ENCODE measurements around the gene MBP. TPM values are rescaled to one million over a fixed set of nuclear protein-coding genes. Genes with fewer than 3 reads are reported as not detected.

MBP gene
- total RNA-seq, 2 experiments from 2014 or later, result 13.5 to 28.9 TPM

DNA sequence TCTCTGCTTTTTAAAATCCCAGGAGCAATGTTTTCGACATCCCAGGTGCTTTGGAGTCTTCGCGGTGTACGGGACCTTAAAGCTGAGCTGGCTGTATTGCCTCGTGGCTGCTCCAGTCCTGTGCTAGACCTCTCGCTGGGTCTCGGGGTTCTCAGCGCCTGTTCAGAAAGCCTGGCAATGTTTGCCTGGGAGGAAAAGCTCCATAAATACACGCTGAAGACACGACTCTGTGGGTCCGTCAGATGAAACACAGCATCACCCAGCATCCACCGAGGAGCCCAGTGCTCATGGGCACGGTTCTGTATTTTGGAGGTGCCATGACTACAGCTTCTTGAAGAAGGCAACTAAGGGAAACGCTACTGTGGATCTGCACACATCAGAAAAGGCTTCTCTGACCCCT lies 21.6 kb downstream of the MBP start:
- Histone ChIP-seq H3K4me1 (ENCODE audit: insufficient read depth, low read length, poor library complexity, severe bottlenecking) (peaks cover 34% of the 10 kb centered on the region), H4K20me1 (ENCODE audit: insufficient read depth, low read length) (no peaks in the 10 kb centered on the region), H3K4me3 (ENCODE audit: low read depth, low read length, poor library complexity, severe bottlenecking) (no peak overlapping the region), H3K9me3 (ENCODE audit: low read length) (no peaks in the 10 kb centered on the region), H3K27ac (ENCODE audit: low read depth, low read length, poor library complexity, severe bottlenecking) (no peak overlapping the region), H3K9me2 (ENCODE audit: insufficient read depth, low read length) (no peaks in the 10 kb centered on the region), H3K79me2 (ENCODE audit: insufficient read depth, low read depth, low read length) (no peaks in the 10 kb centered on the region), H3K36me3 (ENCODE audit: insufficient read depth, low read length) (peaks cover under 1% of the 10 kb centered on the region; the same call in 1 of the 2 replicates), H2AFZ (ENCODE audit: low read length) (no peak overlapping the region), H3K4me2 (ENCODE audit: low read length) (no peak overlapping the region)
- TF ChIP-seq CTCF (conservative IDR thresholded peaks at IDR 0.05; ENCODE audit: low read length) (no peak), EZH2phosphoT487 (IDR thresholded peaks at IDR 0.05; ENCODE audit: borderline replicate concordance, low read depth, low read length) (no peak)
- ChIA-PET POLR2A (interaction anchor here (0.6 kb wide), 1 partner anchor 63 kb away, joined by 3 read pairs; no protein-coding TSS in a partner anchor), CTCF (ENCODE audit: unreplicated experiment) (no interaction called here)
- no TSS peak for BruUV-seq (replicated peaks)
- no peak for DNase-seq (ENCODE audit: low spot score)
- intact Hi-C loops (cut with micrococcal nuclease; ENCODE audit: unreplicated experiment), result no loop called here

GRCh38 chr18:77110400-77110799 lies 22.2 kb downstream of the MBP start:
- no peak overlapping the region for H2AFZ ChIP-seq (ENCODE audit: low read length)
- intact Hi-C loops (cut with micrococcal nuclease; ENCODE audit: unreplicated experiment), result no loop called here
- no peaks in the 10 kb centered on the region for H3K9me2 ChIP-seq (ENCODE audit: insufficient read depth, low read length)
- BruUV-seq (replicated peaks), result no TSS peak
- H3K27ac ChIP-seq (ENCODE audit: low read depth, low read length, poor library complexity, severe bottlenecking), result no peak overlapping the region
- no peaks in the 10 kb centered on the region for H3K79me2 ChIP-seq (ENCODE audit: insufficient read depth, low read depth, low read length)
- POLR2A ChIA-PET, result interaction anchor here (0.6 kb wide), 1 partner anchor 64 kb away, joined by 3 read pairs; no protein-coding TSS in a partner anchor
- CTCF ChIA-PET (ENCODE audit: unreplicated experiment), result no interaction called here
- no peak for TF ChIP-seq CTCF (conservative IDR thresholded peaks at IDR 0.05; ENCODE audit: low read length)
- no peak for TF ChIP-seq EZH2phosphoT487 (IDR thresholded peaks at IDR 0.05; ENCODE audit: borderline replicate concordance, low read depth, low read length)
- no peak overlapping the region for H3K4me2 ChIP-seq (ENCODE audit: low read length)
- no peaks in the 10 kb centered on the region for H4K20me1 ChIP-seq (ENCODE audit: insufficient read depth, low read length)
- H3K9me3 ChIP-seq (ENCODE audit: low read length), result no peaks in the 10 kb centered on the region
- H3K4me1 ChIP-seq (ENCODE audit: insufficient read depth, low read length, poor library complexity, severe bottlenecking), result peaks cover 37% of the 10 kb centered on the region
- no peak overlapping the region for H3K4me3 ChIP-seq (ENCODE audit: low read depth, low read length, poor library complexity, severe bottlenecking)
- no peak for DNase-seq (ENCODE audit: low spot score)
- H3K36me3 ChIP-seq (ENCODE audit: insufficient read depth, low read length), result no peaks in the 10 kb centered on the region

DNA sequence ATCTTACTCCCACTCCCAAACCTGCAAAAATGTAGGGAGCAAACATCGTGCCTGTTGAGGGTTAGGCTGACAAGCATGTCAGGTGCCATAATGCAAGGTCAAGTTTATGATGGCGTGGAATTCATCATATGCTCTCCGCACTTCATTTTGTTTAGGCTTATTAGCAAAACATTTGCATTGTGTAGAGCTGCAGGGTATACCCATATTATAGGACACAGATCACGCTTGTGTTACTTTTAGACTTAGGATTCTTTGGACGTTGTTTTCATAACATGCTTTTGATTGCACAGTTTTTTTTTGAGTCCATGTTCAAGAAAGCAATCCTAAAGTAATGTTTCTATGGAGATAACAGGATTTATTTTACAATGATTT lies 22.9 kb downstream of the MBP start:
- ChIA-PET CTCF (ENCODE audit: unreplicated experiment) (no interaction called here), POLR2A (no interaction called here)
- Histone ChIP-seq H3K79me2 (ENCODE audit: insufficient read depth, low read depth, low read length) (no peaks in the 10 kb centered on the region), H3K9me2 (ENCODE audit: insufficient read depth, low read length) (no peaks in the 10 kb centered on the region), H3K4me2 (ENCODE audit: low read length) (no peak overlapping the region), H3K4me1 (ENCODE audit: insufficient read depth, low read length, poor library complexity, severe bottlenecking) (peaks cover 37% of the 10 kb centered on the region), H3K27ac (ENCODE audit: low read depth, low read length, poor library complexity, severe bottlenecking) (no peak overlapping the region), H3K9me3 (ENCODE audit: low read length) (no peaks in the 10 kb centered on the region), H3K36me3 (ENCODE audit: insufficient read depth, low read length) (no peaks in the 10 kb centered on the region), H2AFZ (ENCODE audit: low read length) (no peak overlapping the region), H4K20me1 (ENCODE audit: insufficient read depth, low read length) (no peaks in the 10 kb centered on the region), H3K4me3 (ENCODE audit: low read depth, low read length, poor library complexity, severe bottlenecking) (no peak overlapping the region)
- TF ChIP-seq CTCF (conservative IDR thresholded peaks at IDR 0.05; ENCODE audit: low read length) (no peak), EZH2phosphoT487 (IDR thresholded peaks at IDR 0.05; ENCODE audit: borderline replicate concordance, low read depth, low read length) (no peak)
- no peak for DNase-seq (ENCODE audit: low spot score)
- BruUV-seq (replicated peaks), result no TSS peak
- intact Hi-C loops (cut with micrococcal nuclease; ENCODE audit: unreplicated experiment), result no loop called here

Data from OCI-LY7 (cell line).